Fibroblast of lung (primary cell): ENCODE data around the gene SLC34A3. TPM values are rescaled to one million over a fixed set of nuclear protein-coding genes. Genes with fewer than 3 reads are reported as not detected.

Experiments used
- DNase-seq, 2 donors: peaks; one replicate each; pipeline versions ENCODE4 v3.0.0 to v3.0.0-alpha.2; 2010; ENCODE audit warnings: low read depth in 2 of 2
- H2AFZ ChIP-seq: 2 replicates; pipeline ENCODE4 v1.5.1; 2012; ENCODE audit warnings: low read length, control low read depth, inconsistent platforms
- H3K27ac ChIP-seq: 2 replicates; pipeline ENCODE4 v1.5.1; 2011; ENCODE audit warnings: low read length, control low read depth; ENCODE audit not compliant: insufficient read depth
- H3K27me3 ChIP-seq: 2 replicates; pipeline ENCODE4 v1.5.1; 2011; ENCODE audit warnings: mild to moderate bottlenecking, low read length; ENCODE audit not compliant: control insufficient read depth, insufficient read depth
- H3K36me3 ChIP-seq: 2 replicates; pipeline ENCODE4 v1.5.1; 2011; ENCODE audit warnings: low read length; ENCODE audit not compliant: control insufficient read depth, insufficient read depth
- H3K4me1 ChIP-seq: 2 replicates; pipeline ENCODE4 v1.5.1; 2011; ENCODE audit warnings: low read length; ENCODE audit not compliant: control insufficient read depth, insufficient read depth; ENCODE audit errors: extremely low read depth
- H3K4me2 ChIP-seq: 2 replicates; pipeline ENCODE4 v1.5.1; 2011; ENCODE audit warnings: low read length, control low read depth; ENCODE audit not compliant: insufficient read depth; ENCODE audit errors: extremely low read depth
- H3K4me3 ChIP-seq, 4 experiments: fragments of 200-600 bp in 1 of 4; sonication (generic) in 1 of 4; replicated peaks in 1 of 4; 2 replicates each; pipeline ENCODE4 v1.5.1; 2011 to 2016; ENCODE audit warnings: low read length in 4 of 4, low read depth in 3 of 4, mild to moderate bottlenecking in 3 of 4, control low read depth in 2 of 4, inconsistent platforms in 1 of 4, mixed read lengths in 1 of 4; ENCODE audit not compliant: insufficient read depth in 1 of 4; ENCODE audit errors: control extremely low read depth in 1 of 4
- H3K79me2 ChIP-seq: 2 replicates; pipeline ENCODE4 v1.5.1; 2012; ENCODE audit warnings: mild to moderate bottlenecking, low read length, inconsistent platforms; ENCODE audit not compliant: control insufficient read depth, insufficient read depth
- H3K9ac ChIP-seq: 2 replicates; pipeline ENCODE4 v1.5.1; 2011; ENCODE audit warnings: mild to moderate bottlenecking, low read length, control low read depth; ENCODE audit not compliant: insufficient read depth
- H3K9me3 ChIP-seq: 2 replicates; pipeline ENCODE4 v1.5.1; 2012; ENCODE audit warnings: low read depth, low read length; ENCODE audit not compliant: control insufficient read depth, insufficient read depth
- H4K20me1 ChIP-seq: 2 replicates; pipeline ENCODE4 v1.5.1; 2011; ENCODE audit warnings: low read length; ENCODE audit not compliant: control insufficient read depth, insufficient read depth; ENCODE audit errors: extremely low read depth
- CTCF ChIP-seq, 2 donors: IDR thresholded peaks in 1 of 2; conservative IDR thresholded peaks in 1 of 2; 1 replicate in 1 of 2; 2 replicates in 1 of 2; pipeline ENCODE4 v1.5.1; 2011 to 2012; ENCODE audit warnings: low read length in 2 of 2, control low read depth in 1 of 2, inconsistent platforms in 1 of 2, low read depth in 1 of 2, mild to moderate bottlenecking in 1 of 2
- EZH2 ChIP-seq: IDR thresholded peaks from 2 replicates; pipeline ENCODE4 v1.5.1; 2012; ENCODE audit warnings: low read length, control low read depth, mild to moderate bottlenecking; ENCODE audit errors: missing control alignments
- polyA plus RNA-seq, 2 donors: library from polyadenylated mRNA; depleted of rRNA in 1 of 2; stranded (reverse) in 1 of 2; unstranded in 1 of 2; fragments of >200 nt; gene quantifications; 2 replicates each; pipeline ENCODE4 v1.2.1, GENCODE V29; 2011 to 2012; ENCODE audit warnings: missing spikeins in 1 of 2
- total RNA-seq: library from RNA; depleted of rRNA; stranded (reverse); fragments of >200 nt; gene quantifications from 2 replicates; pipeline ENCODE4 v1.2.1, GENCODE V29; 2014

SLC34A3 gene
- total and polyA plus RNA-seq, 2 donors (not counting 1 experiment from before 2014, with no cell fraction given) = not detected

- Histone ChIP-seq H3K9ac (peak within 1 kb of the TSS; percentile 93), H2AFZ (peak within 1 kb of the TSS; percentile 55), H3K9me3 (no peaks in the 10 kb centered on the region), H3K4me3 (peak within 1 kb of the TSS; percentile 77 to 97 (median 96)), H3K4me2 (peak within 1 kb of the TSS; percentile 92), H3K4me1 (peaks cover 19% of the 10 kb centered on the region), H4K20me1 (no peaks in the 10 kb centered on the region), H3K36me3 (peaks cover 26% of the 10 kb centered on the region), H3K27ac (peak within 1 kb of the TSS; percentile 92), H3K27me3 (no peaks in the 10 kb centered on the region), H3K79me2 (peaks cover 36% of the 10 kb centered on the region)
- DNase-seq = peak; percentile 87 to 95
- TF ChIP-seq CTCF (conservative IDR thresholded peaks at IDR 0.05 in 1 of 2, IDR thresholded peaks at IDR 0.05 in 1 of 2; ENCODE audit: low read depth in 1 of 2, low read length in 2 of 2) (peak; percentile 49 to 50), EZH2 (no peak)
These were observed 42.0 kb upstream of the SLC34A3 start, which contains the start of the genes ANAPC2 and SSNA1 for GRCh38 chr9:137188490-137189296. Gene ANAPC2 (minus strand): TSS chr9:137188560. CDS start chr9:137188532, 28 bp downstream. Gene SSNA1 (plus strand): TSS chr9:137188676. CDS start chr9:137188727, 51 bp downstream.

GRCh38 chr9:137189297-137190295 lies 41.1 kb upstream of the SLC34A3 start:
- H2AFZ ChIP-seq = no peak overlapping the region

More at GRCh38 chr9:137189297-137190295, 41.1 kb upstream of the SLC34A3 start:
- Histone ChIP-seq H3K4me3 (peak overlapping the region; percentile 77 to 97 (median 96)), H3K36me3 (peaks cover 21% of the 10 kb centered on the region), H3K9ac (peak overlapping the region; percentile 93), H3K79me2 (peaks cover 36% of the 10 kb centered on the region), H3K27me3 (no peaks in the 10 kb centered on the region), H3K4me2 (peak overlapping the region; percentile 92), H4K20me1 (no peaks in the 10 kb centered on the region), H3K4me1 (peaks cover 19% of the 10 kb centered on the region), H3K9me3 (no peaks in the 10 kb centered on the region), H3K27ac (peak overlapping the region; percentile 92)
- no peak for TF ChIP-seq CTCF (conservative IDR thresholded peaks at IDR 0.05 in 1 of 2, IDR thresholded peaks at IDR 0.05 in 1 of 2; ENCODE audit: low read depth in 1 of 2, low read length in 2 of 2)
- TF ChIP-seq EZH2 = no peak
- no peak for DNase-seq
